VCaP (cell line): ENCODE measurements around the gene NKG7.

Experiments
- H3K27ac ChIP-seq: fragments of 450-650 bp; 2 replicates; pipeline ENCODE4 v1.5.1; 2017
- CTCF ChIP-seq: fragments of 450-650 bp; conservative IDR thresholded peaks from 2 replicates; pipeline ENCODE4 v1.5.1; 2017; ENCODE audit warnings: mild to moderate bottlenecking, moderate library complexity

The NKG7 gene

GRCh38 chr19:51337141-51337860 lies 35.2 kb downstream of the NKG7 start:
- no peak overlapping the region for H3K27ac ChIP-seq
- no peak for TF ChIP-seq CTCF

DNA sequence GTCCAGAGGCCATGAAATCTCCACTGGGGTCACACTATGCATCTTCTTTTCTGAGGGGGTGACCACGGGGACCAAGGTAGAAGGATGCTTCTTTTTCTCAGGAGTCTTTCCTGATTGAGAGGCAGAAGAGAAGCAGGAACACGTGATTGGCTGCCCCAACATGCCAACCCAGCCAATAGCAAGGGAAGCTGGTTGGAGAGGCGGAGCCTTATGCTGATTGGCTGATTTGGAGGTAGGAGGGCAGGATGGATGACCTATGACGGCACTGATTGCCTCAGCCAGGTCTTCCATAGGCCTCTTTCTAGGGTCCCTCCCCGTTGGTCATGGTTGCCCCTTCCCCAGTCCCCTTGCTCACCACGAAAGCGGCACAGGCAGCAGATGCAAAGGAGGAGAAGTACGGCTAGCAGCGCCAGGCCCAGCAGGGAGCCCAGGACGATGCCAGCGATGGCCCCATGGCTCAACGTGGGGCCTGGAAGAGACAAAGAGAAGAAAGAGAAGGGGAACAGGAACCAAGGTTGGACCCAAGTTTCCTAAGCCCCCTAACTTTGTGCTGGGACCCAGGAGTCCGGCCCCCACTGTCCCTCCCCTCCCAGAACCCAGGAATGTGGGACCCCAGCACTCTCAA lies 38.5 kb downstream of the NKG7 start:
- no peak overlapping the region for H3K27ac ChIP-seq
- no peak for TF ChIP-seq CTCF

DNA sequence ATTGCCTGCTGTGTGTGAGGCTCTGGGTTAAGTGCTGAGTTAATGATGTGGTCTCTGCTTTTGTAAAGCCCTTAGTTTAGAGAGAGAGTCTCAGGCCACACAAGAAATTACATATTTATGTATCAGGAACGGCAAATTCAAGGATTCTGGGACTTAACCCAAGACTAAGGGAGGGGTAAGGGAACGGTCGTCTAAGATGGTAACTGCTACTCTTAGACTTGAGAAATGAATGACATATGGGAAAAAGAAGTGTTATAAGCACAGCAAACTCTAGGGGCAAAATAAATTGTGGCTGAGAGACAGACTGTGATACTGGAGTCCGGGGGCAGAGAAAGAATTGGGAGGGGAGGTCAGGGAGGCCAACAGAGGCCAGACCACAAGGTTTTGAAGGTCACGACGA lies 40.7 kb downstream of the NKG7 start:
- H3K27ac ChIP-seq, result no peak overlapping the region
- TF ChIP-seq CTCF, result no peak

DNA sequence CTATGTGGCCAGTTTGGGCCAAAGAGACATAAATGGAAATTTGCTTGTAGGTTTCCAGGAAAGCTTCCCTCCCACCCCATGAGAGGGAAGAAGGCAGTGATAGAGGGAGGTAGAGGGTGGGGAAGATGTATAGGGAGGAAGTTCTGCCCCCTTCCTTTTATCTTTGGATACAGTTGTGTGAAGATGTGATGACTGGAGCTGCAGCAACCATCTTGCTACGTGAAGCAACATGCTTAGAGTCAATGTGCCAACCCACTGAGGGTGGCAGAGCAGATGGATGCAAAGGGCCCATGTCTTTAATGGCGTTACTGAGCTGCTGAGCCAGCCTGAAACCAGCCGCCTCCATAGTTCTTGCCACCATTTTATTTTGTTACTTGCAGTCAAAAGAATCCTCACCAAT lies 41.3 kb downstream of the NKG7 start:
- TF ChIP-seq CTCF, result no peak
- no peak overlapping the region for H3K27ac ChIP-seq

- H3K27ac ChIP-seq, result no peak overlapping the region
- no peak for TF ChIP-seq CTCF
Measured at GRCh38 chr19:51330366-51330765, 42.1 kb downstream of the NKG7 start.

- no peak overlapping the region for H3K27ac ChIP-seq
- no peak for TF ChIP-seq CTCF
Measured at GRCh38 chr19:51329411-51329810, 43.0 kb downstream of the NKG7 start.

- no peak for TF ChIP-seq CTCF
- H3K27ac ChIP-seq, result no peak overlapping the region
Measured at GRCh38 chr19:51327066-51328001, 45.1 kb downstream of the NKG7 start.
